GM19193 (cell line): ENCODE results near the gene SERPINF2.

Experiments used
- POLR2A ChIP-seq: IDR thresholded peaks from 4 replicates; pipeline ENCODE4 v1.6.1; 2011; ENCODE audit not compliant: insufficient read depth, insufficient read length; ENCODE audit errors: extremely low read depth

Gene SERPINF2

DNA sequence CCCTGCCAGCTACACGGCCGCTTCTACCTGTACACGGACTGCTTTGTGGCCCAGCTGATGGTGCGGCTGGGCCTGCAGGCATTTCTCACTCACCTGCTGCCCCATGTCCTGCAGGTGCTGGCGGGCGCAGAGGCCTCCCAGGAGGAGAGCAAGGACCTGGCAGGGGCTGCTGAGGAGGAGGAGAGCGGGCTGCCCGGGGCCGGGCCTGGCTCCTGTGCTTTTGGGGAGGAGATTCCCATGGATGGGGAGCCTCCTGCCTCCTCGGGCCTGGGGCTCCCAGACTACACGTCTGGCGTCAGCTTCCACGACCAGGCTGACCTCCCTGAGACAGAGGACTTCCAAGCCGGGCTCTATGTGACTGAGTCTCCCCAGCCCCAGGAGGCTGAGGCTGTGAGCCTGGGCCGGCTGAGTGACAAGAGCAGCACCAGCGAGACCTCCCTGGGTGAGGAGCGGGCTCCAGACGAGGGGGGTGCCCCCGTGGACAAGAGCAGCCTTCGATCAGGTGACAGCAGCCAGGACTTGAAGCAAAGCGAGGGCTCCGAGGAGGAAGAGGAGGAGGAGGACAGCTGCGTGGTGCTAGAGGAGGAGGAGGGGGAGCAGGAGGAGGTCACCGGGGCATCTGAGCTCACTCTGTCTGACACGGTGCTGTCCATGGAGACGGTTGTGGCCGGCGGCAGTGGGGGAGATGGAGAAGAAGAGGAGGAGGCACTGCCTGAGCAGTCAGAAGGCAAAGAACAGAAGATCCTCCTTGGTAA, 14.6 kb upstream of the SERPINF2 start:
- no peak for TF ChIP-seq POLR2A

GRCh38 chr17:1729966-1730325, 12.7 kb upstream of the SERPINF2 start:
- no peak for TF ChIP-seq POLR2A

GRCh38 chr17:1730326-1731193, 12.1 kb upstream of the SERPINF2 start:
- TF ChIP-seq POLR2A = no peak

DNA sequence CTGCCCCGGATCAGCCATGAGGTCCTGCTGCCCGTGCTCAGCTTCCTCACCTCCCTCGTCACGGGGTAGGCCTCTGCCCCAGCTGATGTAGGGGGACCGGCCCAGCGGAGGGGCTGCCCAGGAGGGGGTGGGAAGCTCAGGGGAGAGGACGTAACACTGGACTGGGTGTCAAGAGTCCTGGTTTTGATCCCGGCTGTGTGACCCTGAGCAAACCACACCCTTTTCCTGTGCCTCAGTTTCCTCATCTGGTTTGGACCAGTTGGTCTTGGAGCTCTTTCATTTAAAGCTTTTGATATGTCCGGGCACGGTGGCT, 11.5 kb upstream of the SERPINF2 start:
- TF ChIP-seq POLR2A = no peak

DNA sequence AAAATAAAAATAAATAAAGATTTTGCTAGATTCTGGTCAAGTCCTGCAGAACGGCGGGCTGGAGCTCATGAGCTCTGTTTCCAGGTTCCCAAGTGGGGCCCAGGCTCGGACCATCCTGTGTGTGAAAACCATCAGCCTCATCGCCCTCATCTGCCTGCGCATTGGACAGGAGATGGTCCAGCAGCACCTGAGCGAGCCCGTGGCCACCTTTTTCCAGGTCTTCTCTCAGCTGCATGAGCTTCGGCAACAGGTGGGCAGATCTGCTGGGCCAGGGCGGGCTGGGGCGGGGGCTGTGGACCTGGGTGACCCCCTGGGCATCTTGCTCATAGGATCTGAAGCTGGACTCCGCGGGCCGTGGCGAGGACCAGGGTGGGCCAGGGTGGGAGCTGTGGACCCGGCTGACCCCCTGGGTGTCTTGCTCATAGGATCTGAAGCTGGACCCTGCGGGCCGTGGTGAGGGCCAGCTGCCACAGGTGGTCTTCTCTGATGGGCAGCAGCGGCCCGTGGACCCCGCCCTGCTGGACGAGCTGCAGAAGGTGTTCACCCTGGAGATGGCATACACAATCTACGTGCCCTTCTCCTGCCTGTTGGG, 10.3 kb upstream of the SERPINF2 start:
- no peak for TF ChIP-seq POLR2A

DNA sequence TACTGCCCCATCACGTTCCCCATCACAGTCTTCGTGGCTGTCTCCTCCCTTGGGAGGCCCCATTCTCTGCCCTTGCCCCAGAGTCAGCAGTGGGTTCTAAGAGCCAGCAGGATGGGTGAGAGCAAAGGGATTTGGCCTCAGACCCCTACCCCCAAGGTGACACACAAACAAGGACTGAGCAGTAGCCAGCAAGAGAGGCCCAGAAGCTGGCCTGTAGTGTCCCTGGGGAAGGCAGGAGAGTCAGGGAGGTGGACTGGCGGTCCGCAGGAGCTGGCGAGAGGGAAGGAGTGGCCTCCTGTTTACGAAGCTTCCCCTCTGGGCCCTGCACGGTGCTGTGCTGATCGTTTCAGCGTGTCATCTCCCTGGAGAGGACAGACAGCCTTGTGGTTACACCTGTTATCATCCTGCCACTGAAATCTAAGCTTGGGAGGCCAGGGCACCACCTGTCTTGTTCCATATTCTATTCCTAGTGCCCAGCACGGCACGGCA, 9.8 kb upstream of the SERPINF2 start:
- TF ChIP-seq POLR2A = no peak

- no peak for TF ChIP-seq POLR2A
Observed at GRCh38 chr17:1733759-1734158, 8.9 kb upstream of the SERPINF2 start.

DNA sequence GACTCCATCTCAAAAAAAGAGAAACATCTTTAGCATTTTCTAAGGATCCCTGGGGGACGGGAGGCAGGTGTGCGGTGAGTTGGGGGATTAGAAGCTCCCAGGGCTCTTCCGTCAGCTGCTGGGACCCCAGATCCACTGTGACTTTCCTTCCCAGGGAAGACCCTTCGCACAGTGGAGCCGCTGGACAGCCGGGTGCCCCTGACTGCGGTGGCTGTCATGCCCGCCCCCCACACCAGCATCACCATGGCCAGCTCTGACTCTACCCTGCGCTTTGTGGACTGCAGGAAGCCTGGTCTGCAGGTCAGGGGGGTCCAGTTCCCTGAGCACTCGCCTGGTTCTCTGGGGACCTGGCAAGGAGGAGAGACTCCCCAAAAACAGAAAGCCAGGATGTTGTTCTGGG, 7.3 kb upstream of the SERPINF2 start:
- TF ChIP-seq POLR2A = no peak

GRCh38 chr17:1735834-1736347, 6.8 kb upstream of the SERPINF2 start:
- TF ChIP-seq POLR2A = no peak

- TF ChIP-seq POLR2A = no peak
Observed at GRCh38 chr17:1736348-1737281, 6.1 kb upstream of the SERPINF2 start.

DNA sequence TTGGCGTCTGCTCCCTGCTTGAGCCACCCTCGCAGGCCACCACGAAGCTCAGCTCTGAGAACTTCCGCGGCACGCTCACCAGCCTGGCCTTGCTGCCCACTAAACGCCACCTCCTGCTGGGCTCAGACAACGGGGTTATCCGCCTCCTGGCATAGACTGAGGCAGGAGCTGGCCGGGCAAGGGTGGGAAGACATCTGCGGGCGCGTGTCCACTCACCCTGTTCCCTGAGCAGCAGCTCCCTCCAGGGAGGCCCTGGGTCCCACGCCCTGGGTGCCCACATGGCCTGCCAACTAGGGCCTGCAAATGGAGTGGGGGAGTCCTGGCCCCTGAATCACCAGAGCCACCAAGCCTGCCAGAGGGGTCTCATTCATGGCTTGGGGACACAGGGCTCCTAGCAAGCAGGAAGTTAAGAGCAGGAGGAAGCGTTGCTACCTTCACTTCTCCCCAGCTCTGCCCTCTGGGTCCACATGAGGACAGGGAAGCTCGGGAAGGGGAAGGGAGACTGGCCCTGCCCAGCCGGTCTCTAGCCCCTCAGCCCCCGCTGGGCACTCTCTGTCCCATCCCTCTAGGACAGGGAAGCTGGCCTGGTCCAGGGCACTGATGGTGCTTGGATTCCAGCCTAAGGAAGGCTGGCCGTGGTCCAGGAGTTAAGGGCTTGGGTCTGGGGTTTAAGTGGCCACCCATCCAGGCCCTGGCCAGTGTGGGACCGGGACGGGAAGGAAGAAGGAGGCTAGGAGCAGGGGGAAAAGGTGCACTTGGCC, 5.0 kb upstream of the SERPINF2 start:
- TF ChIP-seq POLR2A = no peak

GRCh38 chr17:1743088-1743439, 393 bp downstream of the SERPINF2 start:
- TF ChIP-seq POLR2A = no peak

DNA sequence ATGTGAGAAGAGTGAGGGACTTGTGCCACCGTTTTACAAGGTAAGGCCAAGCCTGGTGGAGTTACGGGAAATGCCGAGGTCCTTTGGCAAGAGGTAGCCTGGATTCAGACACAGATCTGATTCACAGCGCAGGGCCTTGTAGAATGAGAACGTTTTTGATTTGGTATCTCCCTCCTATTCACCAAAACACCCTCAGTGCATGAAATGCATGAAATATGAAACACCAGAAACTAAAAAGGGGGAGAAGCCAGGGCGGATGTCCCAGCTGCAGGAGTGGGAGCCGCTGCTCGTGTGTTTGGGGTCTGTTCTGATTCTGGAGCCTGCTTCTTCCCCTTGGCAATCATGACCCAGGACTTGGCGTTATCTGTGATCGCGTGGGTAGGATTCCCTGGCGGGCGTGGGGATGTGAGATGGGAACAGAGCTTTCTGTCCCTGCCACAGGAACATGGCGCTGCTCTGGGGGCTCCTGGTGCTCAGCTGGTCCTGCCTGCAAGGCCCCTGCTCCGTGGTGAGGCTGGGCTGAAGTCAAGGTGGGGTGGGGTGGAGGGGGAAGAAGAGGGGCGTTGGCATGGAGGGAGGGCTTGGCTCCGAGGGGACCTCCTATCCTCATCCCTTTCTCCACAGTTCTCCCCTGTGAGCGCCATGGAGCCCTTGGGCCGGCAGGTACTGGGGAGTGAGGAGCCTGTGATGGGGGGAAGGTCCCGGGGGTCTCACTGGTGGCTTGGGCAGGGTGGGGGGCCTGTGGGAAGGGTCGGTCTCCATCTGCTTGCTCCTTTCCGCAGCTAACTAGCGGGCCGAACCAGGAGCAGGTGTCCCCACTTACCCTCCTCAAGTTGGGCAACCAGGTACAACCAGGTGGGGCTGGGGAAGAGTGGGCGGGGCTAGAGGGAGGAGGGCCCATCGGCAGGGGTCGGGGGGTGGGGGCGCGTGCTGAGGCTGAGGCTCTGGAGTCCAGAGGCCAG, 2.2 kb downstream of the SERPINF2 start:
- no peak for TF ChIP-seq POLR2A
